Measurements from ENCODE around the gene HLA-F.
A peak's percentile ranks its signal among the peaks of the same experiment; 100 is the strongest.

Gene HLA-F

GRCh38 chr6:29723262-29723665 is at the start of gene HLA-F:
Gene HLA-F, plus strand, starts transcription at chr6:29723434. Its CDS starts 30 bp downstream, at chr6:29723464.
- peak; percentile 86 to 89 for DNase-seq

DNA sequence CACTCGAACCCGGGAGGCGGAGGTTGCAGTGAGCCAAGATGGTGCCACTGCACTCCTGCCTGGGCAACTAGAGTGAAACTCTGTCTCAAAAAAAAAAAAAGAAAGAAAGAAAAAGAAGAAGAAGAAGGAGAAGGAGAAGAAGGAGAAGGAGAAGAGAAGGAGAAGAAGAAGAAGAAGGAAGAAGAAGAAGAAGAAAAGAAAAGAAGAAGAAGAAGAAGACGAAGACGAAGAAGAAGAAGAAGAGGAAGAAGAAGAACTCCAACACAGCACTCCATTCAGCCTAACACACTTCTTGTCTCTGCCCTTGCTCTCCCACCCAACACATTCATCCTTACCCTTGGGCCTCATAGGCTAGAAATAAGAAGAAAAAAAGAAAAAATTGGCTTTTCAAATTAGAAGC is 49.2 kb upstream of the HLA-F start:
- DNase-seq = no peak

DNA sequence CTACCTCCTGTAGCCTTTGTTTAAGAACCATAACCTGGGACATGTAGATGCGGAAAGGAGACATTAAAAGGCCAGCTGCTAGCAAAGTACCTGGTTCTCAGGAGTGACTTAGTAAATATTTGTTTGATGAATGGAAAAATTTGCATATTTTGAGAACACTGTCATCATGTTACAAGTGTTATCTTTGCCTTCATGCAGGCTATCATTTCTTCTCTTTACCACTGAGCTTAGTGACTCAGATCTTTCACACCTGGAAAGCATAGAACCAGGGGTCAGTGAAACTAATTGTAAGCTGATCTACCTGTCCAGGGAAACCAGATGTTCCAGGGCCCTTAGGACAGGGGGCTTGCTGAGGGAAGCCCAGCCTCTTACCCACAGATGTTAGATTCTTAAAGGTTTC is 47.7 kb upstream of the HLA-F start:
- DNase-seq = no peak

DNA sequence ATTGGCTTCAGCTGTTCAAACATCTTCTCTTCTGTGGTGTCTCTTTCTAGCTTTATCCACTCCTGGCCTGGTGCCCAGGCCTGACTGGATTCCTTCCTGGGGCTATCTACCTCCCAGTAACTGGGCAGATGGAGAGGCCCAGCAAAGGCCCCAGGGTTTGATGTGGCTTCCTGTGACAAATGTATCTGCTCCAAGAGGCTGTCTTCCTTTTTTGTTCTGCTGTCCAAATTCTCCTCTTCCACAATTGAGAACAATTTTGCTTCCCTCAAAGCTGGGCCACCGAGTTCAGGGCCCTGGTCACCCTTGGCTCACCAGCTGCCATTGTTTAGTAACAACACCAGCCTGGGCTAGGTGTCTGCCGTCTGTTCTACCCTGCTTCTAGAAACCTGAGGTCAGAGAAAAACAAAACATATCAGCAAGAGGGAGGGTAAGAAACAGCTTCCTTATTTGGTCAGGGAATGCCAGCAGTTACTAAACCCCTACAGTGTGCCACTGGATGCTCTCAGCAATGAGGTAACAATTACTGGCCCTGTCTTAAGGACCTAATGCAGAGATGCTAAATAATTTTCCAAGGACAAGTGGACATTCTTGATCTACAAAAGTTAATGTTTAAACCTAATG is 46.1 kb upstream of the HLA-F start:
- DNase-seq = no peak

DNA sequence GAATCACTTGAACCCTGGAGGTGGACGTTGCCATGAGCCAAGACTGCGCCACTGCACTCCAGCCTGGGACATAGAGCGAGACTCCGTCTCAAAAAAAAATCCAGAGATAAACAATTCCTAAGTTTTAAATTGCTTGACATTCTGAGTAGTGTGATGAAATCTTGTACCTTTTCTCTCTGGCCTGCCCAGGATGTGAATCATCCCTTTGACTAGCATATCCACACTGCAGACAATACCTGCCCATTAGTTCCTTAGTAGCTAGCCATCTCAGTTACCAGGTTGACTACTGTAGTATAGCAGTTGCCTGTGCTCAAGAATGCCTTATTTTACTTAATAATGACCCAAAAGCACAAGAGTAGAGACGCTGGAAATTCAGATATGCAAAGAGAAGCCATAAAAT is 45.1 kb upstream of the HLA-F start:
- no peak for DNase-seq

DNA sequence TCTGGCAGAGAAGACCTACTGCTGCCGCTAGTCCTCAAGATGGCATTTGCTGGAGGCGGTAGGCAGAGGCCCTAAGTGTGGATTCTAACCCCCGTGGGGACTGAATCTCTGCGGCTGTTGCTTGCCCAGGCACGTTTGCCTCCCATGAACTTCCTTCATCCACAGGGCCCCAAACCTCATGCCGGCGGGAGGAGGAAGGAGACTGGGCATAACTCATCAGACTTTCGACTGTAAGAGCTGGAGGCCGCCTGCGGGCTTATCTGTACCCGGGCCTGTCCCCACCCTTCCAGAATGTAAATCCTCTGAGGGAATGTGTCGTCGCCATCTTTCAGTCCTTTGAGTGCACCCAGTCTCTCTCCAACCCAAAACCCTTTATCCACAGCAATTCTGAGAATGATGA is 43.3 kb upstream of the HLA-F start:
- DNase-seq = no peak

GRCh38 chr6:29680416-29680815 is 42.8 kb upstream of the HLA-F start:
- DNase-seq = no peak

GRCh38 chr6:29680904-29681303 is 42.3 kb upstream of the HLA-F start, which contains the start of gene ZFP57:
Gene ZFP57, minus strand, starts transcription at chr6:29681152. Its CDS starts 4,149 bp downstream, at chr6:29677003.
- DNase-seq = no peak

DNA sequence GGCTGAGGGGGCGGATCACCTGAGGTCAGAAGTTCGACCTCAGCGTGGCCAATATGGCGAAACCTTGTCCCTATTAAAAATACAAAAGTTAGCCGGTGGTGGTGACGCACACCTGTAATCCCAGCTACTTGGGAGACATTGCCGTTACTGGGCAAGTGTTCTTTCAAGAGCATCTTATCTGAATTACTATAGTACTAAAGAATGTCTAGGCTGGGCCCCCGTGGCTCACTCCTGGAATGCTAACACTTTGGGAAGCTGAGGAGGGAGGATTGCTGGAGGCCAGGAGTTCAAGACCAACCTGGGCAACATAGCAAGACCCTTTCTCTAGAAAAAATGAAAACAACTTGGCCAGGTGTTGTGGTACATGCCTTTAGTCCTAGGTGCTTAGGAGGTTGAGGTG is 41.4 kb upstream of the HLA-F start:
- no peak for DNase-seq

DNA sequence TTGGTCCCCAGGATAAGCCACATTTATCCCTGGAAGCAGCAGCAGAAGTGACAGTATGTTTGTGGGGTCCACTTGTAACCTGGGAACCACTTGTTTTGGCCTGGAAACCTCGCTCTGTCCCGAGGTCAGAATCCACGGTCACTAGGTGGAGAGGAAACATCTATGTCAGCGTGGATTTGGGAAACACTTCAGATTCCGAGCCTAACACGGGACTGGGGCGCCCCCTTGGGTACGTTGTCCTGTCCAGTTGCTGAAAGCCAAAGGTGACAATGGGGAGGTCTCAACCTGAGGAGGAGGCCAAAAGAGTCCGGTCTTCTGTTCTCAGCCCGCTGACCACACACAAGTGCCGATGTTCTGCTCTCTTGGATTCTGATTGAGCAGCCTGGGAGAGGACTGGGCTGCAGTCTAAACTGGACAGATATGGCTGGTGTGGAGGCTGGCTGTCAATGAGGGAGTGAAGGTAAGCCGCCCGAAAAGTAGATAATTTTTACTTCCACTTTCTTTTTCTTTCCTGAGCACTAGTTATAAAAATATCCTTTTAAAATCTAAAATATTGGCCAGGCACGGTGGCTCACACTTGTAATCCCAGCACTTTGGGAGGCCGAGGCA is 37.4 kb upstream of the HLA-F start:
- no peak for DNase-seq

DNA sequence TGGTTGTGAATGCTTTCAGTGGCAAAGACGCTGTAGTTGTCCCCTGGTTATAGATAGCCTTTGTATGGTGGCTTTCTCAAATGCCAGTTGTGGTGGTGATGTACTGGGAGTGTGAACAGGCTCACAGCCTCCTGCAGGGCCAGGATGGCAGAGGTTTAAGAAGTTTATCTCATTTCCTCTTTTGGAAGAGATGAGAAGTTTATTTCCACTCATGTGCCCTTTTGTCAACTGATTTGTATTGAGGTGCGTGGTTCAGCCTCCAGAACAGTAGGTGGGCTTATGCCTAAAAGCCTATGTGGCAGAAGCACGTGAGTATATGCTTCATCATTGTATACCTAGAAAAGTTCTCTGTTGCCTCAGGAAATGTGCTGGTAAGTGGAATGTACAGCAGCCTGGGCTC is 28.6 kb upstream of the HLA-F start:
- no peak for DNase-seq

- DNase-seq = peak in 1 of 2 experiments; percentile 32
Measured at GRCh38 chr6:29696147-29697125, 26.8 kb upstream of the HLA-F start.

GRCh38 chr6:29702519-29703103 is 20.6 kb upstream of the HLA-F start:
- DNase-seq = peak; percentile 23 to 54

GRCh38 chr6:29705389-29706231 is 17.6 kb upstream of the HLA-F start:
- peak; percentile 32 to 40 for DNase-seq

- DNase-seq = no peak
Measured at GRCh38 chr6:29708432-29709179, 14.6 kb upstream of the HLA-F start.

- no peak for DNase-seq
Measured at GRCh38 chr6:29709188-29709587, 14.0 kb upstream of the HLA-F start.

DNA sequence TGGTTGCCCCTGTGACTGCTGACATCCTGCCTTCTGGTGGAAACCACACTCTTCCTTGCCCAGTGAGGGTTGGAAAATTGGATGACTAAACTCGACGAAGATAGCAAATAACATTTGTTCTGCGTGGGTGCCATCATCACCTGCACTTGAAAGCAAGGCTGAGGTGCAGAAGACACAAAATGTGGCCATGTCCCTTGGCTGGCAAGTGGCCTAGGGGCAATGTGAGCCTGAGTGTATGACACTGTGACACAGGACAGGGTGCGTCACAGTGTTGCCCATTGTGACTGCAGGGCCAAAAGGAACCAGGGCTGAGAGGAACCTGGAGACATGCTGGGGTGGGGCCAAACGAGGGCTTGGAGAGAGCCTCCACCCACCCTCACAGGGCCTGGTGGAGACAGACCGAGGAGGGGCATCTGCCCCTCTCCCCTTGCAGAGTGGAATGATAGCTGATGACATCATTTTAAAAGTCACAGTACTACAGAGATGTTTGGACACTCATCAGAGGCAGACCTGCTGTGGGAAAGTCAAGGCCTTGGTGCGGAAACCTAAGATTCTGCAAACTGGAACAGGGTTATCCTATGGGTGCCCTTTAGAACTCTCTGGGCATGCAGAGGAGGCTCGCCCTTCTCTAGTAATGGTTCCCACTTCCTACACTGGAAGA is 12.8 kb upstream of the HLA-F start:
- no peak for DNase-seq

- DNase-seq = no peak
Measured at GRCh38 chr6:29720863-29721262, 2.4 kb upstream of the HLA-F start.

- DNase-seq = no peak
Measured at GRCh38 chr6:29723666-29724588, 693 bp downstream of the HLA-F start.

Data from AML-193 (cell line).